IMR-90 (cell line): ENCODE measurements around the gene KBTBD7. TPM values are rescaled to one million over a fixed set of nuclear protein-coding genes. Genes with fewer than 3 reads are reported as not detected.
A peak's percentile ranks its signal among the peaks of the same experiment; 100 is the strongest.

Source experiments
- ATAC-seq: fragments of 200-7000 bp; cut with Tn5 transposase; 2 replicates; pipeline ENCODE4 v1.9.1; 2020; ENCODE audit warnings: low read depth, mild to moderate bottlenecking, moderate library complexity
- BruUV-seq: library from RNA; stranded (reverse); fragments of 400-500 nt; replicated peaks from 2 replicates; lab custom pipeline; 2021; lab: Mats Ljungman, UMichigan
- CTCF ChIA-PET: fragments of 300-600 bp; formaldehyde crosslinking; extraction: SDS; loops from one replicate; lab custom pipeline; 2021; ENCODE audit warnings: antibody characterized with exemption; lab: Yijun Ruan, JAX
- POLR2A ChIA-PET: fragments of 300-600 bp; sonication (Branson Sonifier 250); formaldehyde crosslinking; loops from one replicate; lab custom pipeline; 2022; ENCODE audit warnings: antibody characterized with exemption; ENCODE audit not compliant: unreplicated experiment; lab: Charles Lee
- DNase-seq: peaks from one replicate; pipeline ENCODE4 v3.0.0; 2013
- H2AFZ ChIP-seq: replicated peaks from 2 replicates; pipeline ENCODE3; 2013; ENCODE audit warnings: low read length, mild to moderate bottlenecking; ENCODE audit not compliant: poor library complexity
- H2AK5ac ChIP-seq: 2 replicates; pipeline ENCODE4 v1.6.1; 2013; ENCODE audit warnings: low read depth, low read length, inconsistent platforms
- H2AK9ac ChIP-seq: replicated peaks from 2 replicates; pipeline ENCODE3; 2013; ENCODE audit warnings: mild to moderate bottlenecking, low read depth, low read length, moderate library complexity; ENCODE audit not compliant: poor library complexity
- H2BK120ac ChIP-seq: 2 replicates; pipeline ENCODE4 v1.6.1; 2013; ENCODE audit warnings: low read depth, low read length, inconsistent platforms
- H2BK15ac ChIP-seq: 3 replicates; pipeline ENCODE4 v1.6.1; 2013; ENCODE audit warnings: low read depth, low read length, inconsistent platforms
- H2BK20ac ChIP-seq: 2 replicates; pipeline ENCODE4 v1.6.1; 2013; ENCODE audit warnings: low read depth, mild to moderate bottlenecking, inconsistent platforms, low read length, moderate library complexity
- H2BK5ac ChIP-seq: 2 replicates; pipeline ENCODE4 v1.6.1; 2013; ENCODE audit warnings: mild to moderate bottlenecking, low read depth, low read length, inconsistent platforms; ENCODE audit not compliant: poor library complexity, severe bottlenecking
- H3K14ac ChIP-seq: replicated peaks from 2 replicates; pipeline ENCODE4 v1.6.1; 2013; ENCODE audit warnings: low read depth, low read length, inconsistent platforms
- H3K18ac ChIP-seq: 2 replicates; pipeline ENCODE4 v1.6.1; 2013; ENCODE audit warnings: low read depth, low read length, control low read depth
- H3K23ac ChIP-seq: 2 replicates; pipeline ENCODE4 v1.6.1; 2013; ENCODE audit warnings: low read depth, low read length, inconsistent platforms
- H3K27ac ChIP-seq: 2 replicates; pipeline ENCODE4 v1.5.1; 2013; ENCODE audit warnings: mild to moderate bottlenecking, control low read depth, low read length; ENCODE audit not compliant: insufficient read depth
- H3K27me3 ChIP-seq: 2 replicates; pipeline ENCODE4 v1.6.1; 2013; ENCODE audit warnings: low read length; ENCODE audit not compliant: control insufficient read depth, insufficient read depth
- H3K36me3 ChIP-seq: 2 replicates; pipeline ENCODE4 v1.6.1; 2013; ENCODE audit warnings: low read length, mixed read lengths; ENCODE audit not compliant: control insufficient read depth, insufficient read depth
- H3K4ac ChIP-seq: 2 replicates; pipeline ENCODE4 v1.6.1; 2013; ENCODE audit warnings: low read depth, low read length, inconsistent platforms
- H3K4me1 ChIP-seq: 2 replicates; pipeline ENCODE4 v1.6.1; 2013; ENCODE audit warnings: low read length, mixed read lengths; ENCODE audit not compliant: control insufficient read depth, insufficient read depth
- H3K4me2 ChIP-seq: 2 replicates; pipeline ENCODE4 v1.6.1; 2013; ENCODE audit warnings: low read depth, mild to moderate bottlenecking, control low read depth, low read length, moderate library complexity
- H3K4me3 ChIP-seq: 2 replicates; pipeline ENCODE4 v1.5.1; 2013; ENCODE audit warnings: low read depth, mild to moderate bottlenecking, control low read depth, low read length, moderate library complexity; ENCODE audit not compliant: insufficient read depth
- H3K56ac ChIP-seq: 2 replicates; pipeline ENCODE4 v1.6.1; 2013; ENCODE audit warnings: low read length, inconsistent platforms; ENCODE audit not compliant: insufficient read depth; ENCODE audit errors: extremely low read depth
- H3K79me1 ChIP-seq, 2 experiments: 2 replicates each; pipeline ENCODE4 v1.6.1; 2013; ENCODE audit warnings: low read length in 2 of 2, inconsistent platforms in 1 of 2, low read depth in 1 of 2
- H3K9ac ChIP-seq: 2 replicates; pipeline ENCODE4 v1.6.1; 2013; ENCODE audit warnings: low read depth, low read length, control low read depth
- H3K9me1 ChIP-seq: 2 replicates; pipeline ENCODE4 v1.6.1; 2013; ENCODE audit warnings: low read length, inconsistent platforms; ENCODE audit not compliant: insufficient read depth
- H3K9me3 ChIP-seq: 2 replicates; pipeline ENCODE4 v1.6.1; 2013; ENCODE audit warnings: low read length; ENCODE audit not compliant: control insufficient read depth, insufficient read depth
- H4K20me1 ChIP-seq: 2 replicates; pipeline ENCODE4 v1.6.1; 2013; ENCODE audit warnings: low read length, inconsistent platforms; ENCODE audit not compliant: insufficient read depth
- H4K5ac ChIP-seq: 2 replicates; pipeline ENCODE4 v1.6.1; 2013; ENCODE audit warnings: mild to moderate bottlenecking, low read depth, low read length, control low read depth
- H4K8ac ChIP-seq, 2 experiments: 2 replicates each; pipeline ENCODE4 v1.6.1; 2013; ENCODE audit warnings: low read depth in 2 of 2, low read length in 2 of 2, control low read depth in 1 of 2, inconsistent platforms in 1 of 2
- H4K91ac ChIP-seq: 2 replicates; pipeline ENCODE4 v1.6.1; 2013; ENCODE audit warnings: low read depth, low read length, inconsistent platforms; ENCODE audit not compliant: insufficient read depth
- BHLHE40 ChIP-seq: fragments of 150-350 bp; IDR thresholded peaks from 2 replicates; pipeline ENCODE4 v1.6.1; 2016; ENCODE audit warnings: mild to moderate bottlenecking, low read depth, low read length
- CHD1 ChIP-seq: IDR thresholded peaks from 2 replicates; pipeline ENCODE4 v1.6.1; 2012; ENCODE audit warnings: low read depth, low read length, improper control_type of control experiment
- MXI1 ChIP-seq: IDR thresholded peaks from 2 replicates; pipeline ENCODE4 v1.6.1; 2012; ENCODE audit warnings: low read depth, mild to moderate bottlenecking, low read length, moderate library complexity, borderline replicate concordance
- NFE2L2 ChIP-seq: fragments of 150-350 bp; IDR thresholded peaks from 2 replicates; pipeline ENCODE4 v1.6.1; 2016; ENCODE audit warnings: low read depth, mild to moderate bottlenecking, low read length
- RAD21 ChIP-seq: IDR thresholded peaks from 2 replicates; pipeline ENCODE4 v1.6.1; 2012; ENCODE audit warnings: low read length, improper control_type of control experiment
- RCOR1 ChIP-seq: IDR thresholded peaks from 2 replicates; pipeline ENCODE4 v1.6.1; 2012; ENCODE audit warnings: mild to moderate bottlenecking, low read length, improper control_type of control experiment; ENCODE audit not compliant: insufficient replicate concordance
- RFX5 ChIP-seq: IDR thresholded peaks from 2 replicates; pipeline ENCODE4 v1.8.0; 2012; ENCODE audit warnings: low read depth, mild to moderate bottlenecking, low read length, moderate library complexity
- WGBS, 2 experiments: methylation state at CpG; one replicate each; pipeline versions ENCODE4 v1.1.5 to v1.1.7; 2013; ENCODE audit warnings: missing lambda C conversion rate in 2 of 2; ENCODE audit not compliant: insufficient read length in 1 of 2; ENCODE audit errors: extremely low coverage in 2 of 2; 5-methylcytosine and 5-hydroxymethylcytosine counted together
- dilution Hi-C: fragments of 300-500 bp; cut with HindIII; formaldehyde crosslinking; loops from one replicate; pipeline ENCODE4 v1.14.3; 2018; ENCODE audit warnings: low sequenced_read_pairs; ENCODE audit not compliant: unreplicated experiment
- in situ Hi-C: fragments of 300-500 bp; cut with MboI; formaldehyde crosslinking; loops from 3 replicates; pipeline ENCODE4 v1.14.3; 2019; ENCODE audit warnings: low sequenced_read_pairs, inconsistent platforms, mixed read lengths
- intact Hi-C: fragments of 100-400 bp; cut with micrococcal nuclease; formaldehyde crosslinking; loops from 2 replicates; pipeline ENCODE4 v1.10.0; 2022
- polyA plus RNA-seq, 3 experiments: library from polyadenylated mRNA; depleted of rRNA; stranded (reverse); fragments of >200 nt; gene quantifications; 2 replicates each; pipeline ENCODE4 v1.2.3, GENCODE V29; 2012; ENCODE audit warnings: low replicate concordance in 1 of 3
- total RNA-seq: library from RNA; depleted of rRNA; stranded (reverse); fragments of >200 nt; gene quantifications from 2 replicates; pipeline ENCODE4 v1.2.3, GENCODE V29; 2012; rRNA removed
- TF ChIP-seq, protein P1 (sequence below): conservative IDR thresholded peaks from 2 replicates; pipeline ENCODE4 v1.5.1; 2012; ENCODE audit warnings: mild to moderate bottlenecking, low read depth, low read length, improper control_type of control experiment

Gene KBTBD7
- total and polyA plus RNA-seq, 2 of the 4 experiments (the other 2 are of a cell fraction): 2.1 to 7.9 TPM

GRCh38 chr13:41144576-41144975, 49.8 kb downstream of the KBTBD7 start:
- H4K91ac ChIP-seq: peak overlapping the region; percentile 98
- peak overlapping the region; percentile 99 for H4K5ac ChIP-seq
- peak overlapping the region; percentile 93 for H3K14ac ChIP-seq
- POLR2A ChIA-PET: no interaction called here
- peaks cover 4% of the 10 kb centered on the region; the same call in 1 of the 2 replicates for H3K9me1 ChIP-seq
- peak overlapping the region; percentile 86 to 91; a peak in 3 of 4 replicates for H4K8ac ChIP-seq
- peak overlapping the region; percentile 80; the same call in 1 of the 2 replicates for H3K23ac ChIP-seq
- peaks cover 23% of the 10 kb centered on the region for H3K9me3 ChIP-seq
- peak overlapping the region; percentile 97 for H2AK5ac ChIP-seq
- H3K4me1 ChIP-seq: peaks cover 11% of the 10 kb centered on the region
- 0 out of 2 replicates have a peak overlapping the region, but pooled peaks have one; percentile 44 for H3K4me2 ChIP-seq
- no peaks in the 10 kb centered on the region for H4K20me1 ChIP-seq
- peak overlapping the region; percentile 98 for H3K4ac ChIP-seq
- no peak overlapping the region for H3K4me3 ChIP-seq
- peak overlapping the region; percentile 98 for H2BK20ac ChIP-seq
- H2AFZ ChIP-seq: no peak overlapping the region
- DNase-seq: no peak
- WGBS, 2 experiments: no CpG with 5 or more reads among the region's 2 CpGs
- H3K56ac ChIP-seq: peak overlapping the region; percentile 45; the same call in 1 of the 2 replicates
- H3K18ac ChIP-seq: peak overlapping the region; percentile 98
- H2BK5ac ChIP-seq: peak overlapping the region; percentile 96
- peak overlapping the region; percentile 96 for H2BK120ac ChIP-seq
- peak overlapping the region; percentile 41; the same call in 1 of the 2 replicates for H3K9ac ChIP-seq
- intact Hi-C loops: no loop called here
- in situ Hi-C loops: no loop called here
- CTCF ChIA-PET: no interaction called here
- peak overlapping the region; percentile 89 for H2AK9ac ChIP-seq
- no TSS peak for BruUV-seq
- H3K27ac ChIP-seq: peak overlapping the region; percentile 89
- H3K36me3 ChIP-seq: no peaks in the 10 kb centered on the region
- no peaks in the 10 kb centered on the region for H3K27me3 ChIP-seq
- peaks cover 0 to 5% of the 10 kb centered on the region in 2 experiments; a peak in 2 of 4 replicates for H3K79me1 ChIP-seq
- TF ChIP-seq CHD1: no peak
- TF ChIP-seq, protein P1, sequence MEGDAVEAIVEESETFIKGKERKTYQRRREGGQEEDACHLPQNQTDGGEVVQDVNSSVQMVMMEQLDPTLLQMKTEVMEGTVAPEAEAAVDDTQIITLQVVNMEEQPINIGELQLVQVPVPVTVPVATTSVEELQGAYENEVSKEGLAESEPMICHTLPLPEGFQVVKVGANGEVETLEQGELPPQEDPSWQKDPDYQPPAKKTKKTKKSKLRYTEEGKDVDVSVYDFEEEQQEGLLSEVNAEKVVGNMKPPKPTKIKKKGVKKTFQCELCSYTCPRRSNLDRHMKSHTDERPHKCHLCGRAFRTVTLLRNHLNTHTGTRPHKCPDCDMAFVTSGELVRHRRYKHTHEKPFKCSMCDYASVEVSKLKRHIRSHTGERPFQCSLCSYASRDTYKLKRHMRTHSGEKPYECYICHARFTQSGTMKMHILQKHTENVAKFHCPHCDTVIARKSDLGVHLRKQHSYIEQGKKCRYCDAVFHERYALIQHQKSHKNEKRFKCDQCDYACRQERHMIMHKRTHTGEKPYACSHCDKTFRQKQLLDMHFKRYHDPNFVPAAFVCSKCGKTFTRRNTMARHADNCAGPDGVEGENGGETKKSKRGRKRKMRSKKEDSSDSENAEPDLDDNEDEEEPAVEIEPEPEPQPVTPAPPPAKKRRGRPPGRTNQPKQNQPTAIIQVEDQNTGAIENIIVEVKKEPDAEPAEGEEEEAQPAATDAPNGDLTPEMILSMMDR: no peak
- TF ChIP-seq RCOR1: no peak
- TF ChIP-seq RAD21: no peak
- TF ChIP-seq MXI1: no peak
- no peak for TF ChIP-seq NFE2L2
- no peak for TF ChIP-seq BHLHE40
- TF ChIP-seq RFX5: no peak
- ATAC-seq: no peak
- dilution Hi-C loops: no loop called here
- H2BK15ac ChIP-seq: peak overlapping the region; percentile 100; the same call in 2 of the 3 replicates

Other genes with a start within 250 kb of the KBTBD7 start
- 27.6 and 36.9 TPM in 2 replicates for gene ELF1, start 175.3 kb downstream of the KBTBD7 start, total RNA-seq
- gene ELF1, start 175.3 kb downstream of the KBTBD7 start, polyA plus RNA-seq (2012; rRNA removed): 23.7 and 25.4 TPM in 2 replicates
- 4.3 and 11.4 TPM in 2 replicates for gene WBP4, start 133.1 kb downstream of the KBTBD7 start, total RNA-seq
- gene WBP4, start 133.1 kb downstream of the KBTBD7 start, polyA plus RNA-seq (2012; rRNA removed): 9.6 and 11.0 TPM in 2 replicates
- 14.7 and 18.3 TPM in 2 replicates for gene KBTBD6, start 61.8 kb downstream of the KBTBD7 start, total RNA-seq
- gene KBTBD6, start 61.8 kb downstream of the KBTBD7 start, polyA plus RNA-seq (2012; rRNA removed): 3.0 and 3.6 TPM in 2 replicates
- gene MTRF1, start 69.0 kb upstream of the KBTBD7 start, total RNA-seq: 9.7 and 12.4 TPM in 2 replicates
- 6.8 and 9.7 TPM in 2 replicates for gene MTRF1, start 69.0 kb upstream of the KBTBD7 start, polyA plus RNA-seq (2012; rRNA removed)
- gene NAA16, start 116.7 kb upstream of the KBTBD7 start, total RNA-seq: 6.6 and 13.1 TPM in 2 replicates
- 6.1 and 8.8 TPM in 2 replicates for gene NAA16, start 116.7 kb upstream of the KBTBD7 start, polyA plus RNA-seq (2012; rRNA removed)